ENCODE results near the gene NDUFAF8.

DNA sequence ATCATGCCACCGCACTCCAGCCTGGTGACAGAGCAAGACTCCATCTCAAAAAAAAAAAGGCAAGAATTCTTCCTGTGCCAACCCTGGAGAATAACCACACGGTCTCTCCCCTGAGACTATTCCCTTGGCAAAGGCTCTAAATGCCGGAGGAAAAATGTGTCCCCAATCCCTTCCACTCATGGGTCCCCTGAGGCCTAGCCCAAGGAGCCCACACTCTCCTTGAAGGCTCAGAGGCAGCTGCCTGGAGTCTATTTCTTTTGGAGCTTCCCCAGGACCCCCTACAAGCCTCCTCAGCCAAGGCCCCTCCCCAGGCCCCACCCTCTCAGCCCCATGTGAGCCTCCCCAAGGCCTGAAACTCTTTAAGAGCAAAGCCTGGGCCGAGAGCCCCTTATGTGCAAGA is 33.0 kb upstream of the NDUFAF8 start:
- TF ChIP-seq EZH2 (IDR thresholded peaks at IDR 0.05; ENCODE audit: insufficient read depth, poor library complexity, severe bottlenecking): no peak
- no peak for TF ChIP-seq EZH2phosphoT487 (IDR thresholded peaks at IDR 0.05; ENCODE audit: insufficient read depth, low read depth)
